ENCODE data around the gene GRHL1. TPM values are rescaled to one million over a fixed set of nuclear protein-coding genes. Genes with fewer than 3 reads are reported as not detected.

GRHL1 gene
- total and polyA plus RNA-seq, 2 of the 8 experiments (the other 6 are each of a cell fraction or from before 2014, with no cell fraction given) = 1.3 to 3.6 TPM

DNA sequence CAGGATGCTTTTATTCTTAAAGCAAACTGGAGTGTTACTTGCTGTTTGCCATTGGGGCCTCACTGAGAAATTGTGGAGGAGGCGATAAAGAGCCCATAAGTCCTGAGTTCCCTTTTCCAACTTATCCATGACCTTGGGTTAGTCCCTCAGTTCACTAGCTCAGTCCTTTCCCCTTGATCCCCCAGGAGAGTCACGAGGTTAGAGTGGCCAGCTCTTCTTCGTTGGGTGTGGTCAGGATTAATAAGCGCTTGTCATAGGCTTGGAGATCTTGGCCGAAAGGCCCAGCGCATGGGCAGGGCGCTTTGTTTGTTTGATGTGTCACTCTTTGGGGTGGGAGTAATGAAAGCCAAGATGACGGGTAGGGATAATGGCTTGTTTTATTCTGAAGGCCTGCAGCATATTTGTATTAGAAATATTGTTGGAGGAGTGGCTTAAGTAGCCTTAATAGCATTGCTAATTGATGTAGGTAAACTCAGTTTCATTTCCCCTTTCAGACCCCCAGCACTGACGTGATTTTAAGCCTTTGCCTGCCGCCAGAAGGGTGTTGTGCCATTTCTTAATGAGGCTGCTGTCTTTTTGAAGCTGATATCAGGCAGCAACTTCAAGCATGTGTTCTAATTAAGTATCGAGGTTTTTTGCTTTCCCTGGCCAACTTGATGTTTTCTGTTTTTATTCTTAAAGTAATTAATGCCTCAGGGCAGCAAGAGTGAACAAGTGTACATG, 15.7 kb downstream of the GRHL1 start:
- WGBS, 2 experiments (ENCODE audit: extremely low coverage in 1 of 2, insufficient coverage in 1 of 2, insufficient read length in 1 of 2, insufficient replicate concordance in 2 of 2, low coverage in 1 of 2, low lambda C conversion rate in 2 of 2, missing lambda C conversion rate in 1 of 2) = 81% methylated on average over 11 of the region's 11 CpGs; no CpG with 5 or more reads in 1 of the 2 experiments
- no peak overlapping the region for H2BK12ac ChIP-seq (ENCODE audit: low read depth, low read length)
- H3K36me3 ChIP-seq (ENCODE audit: control insufficient read depth in 2 of 4, insufficient read depth in 4 of 4, low read length in 3 of 4) = 0 out of 8 replicates have a peak, but pooled peaks cover 0 to 2% (median 0%) of the 10 kb centered on the region in 4 experiments
- no peak for FAIRE-seq
- no peak overlapping the region for H2AFZ ChIP-seq (ENCODE audit: low read length)
- no peaks in the 10 kb centered on the region for H3K79me1 ChIP-seq (ENCODE audit: low read depth, low read length)
- H3K27ac ChIP-seq (ENCODE audit: low read depth, low read length) = no peak overlapping the region
- no peaks in the 10 kb centered on the region for H3K79me2 ChIP-seq (ENCODE audit: control insufficient read depth in 1 of 2, insufficient read depth in 2 of 2, low read length in 2 of 2)
- no peak overlapping the region for H3K4ac ChIP-seq (replicated peaks; ENCODE audit: insufficient read length, low read depth, low read length)
- H4K8ac ChIP-seq (ENCODE audit: extremely low read depth, insufficient read depth, low read length) = no peak overlapping the region
- H4K5ac ChIP-seq (ENCODE audit: insufficient read length, low read depth, low read length) = no peak overlapping the region
- H3K23me2 ChIP-seq (ENCODE audit: low read depth, low read length) = no peaks in the 10 kb centered on the region
- H3K4me2 ChIP-seq (ENCODE audit: insufficient read depth in 1 of 2, low read depth in 2 of 2, low read length in 2 of 2) = no peak overlapping the region
- H3K9ac ChIP-seq (replicated peaks in 1 of 4; ENCODE audit: extremely low read depth in 1 of 4, low read depth in 3 of 4, low read length in 3 of 4) = no peak overlapping the region
- H3K18ac ChIP-seq (ENCODE audit: extremely low read depth, low read length) = no peak overlapping the region
- ChIA-PET CTCF (ENCODE audit: partially characterized antibody) (interaction anchor here (0.7 to 2.4 kb wide), 2 partner anchors 11 to 17 kb away, joined by 3 to 15 read pairs; no protein-coding TSS in a partner anchor), POLR2A (ENCODE audit: partially characterized antibody) (no interaction called here)
- no peak overlapping the region for H2BK15ac ChIP-seq (ENCODE audit: low read length)
- H3K23ac ChIP-seq (ENCODE audit: insufficient read length) = no peak overlapping the region
- no peaks in the 10 kb centered on the region for H4K20me1 ChIP-seq (replicated peaks in 1 of 2; ENCODE audit: control insufficient read depth in 1 of 2, insufficient read depth in 2 of 2, low read length in 2 of 2)
- H2BK120ac ChIP-seq (replicated peaks; ENCODE audit: low read depth, low read length) = no peak overlapping the region
- no peak for DNase-seq (ENCODE audit: low read depth in 1 of 2, low spot score in 2 of 2)
- H3K4me1 ChIP-seq (replicated peaks in 1 of 4; ENCODE audit: control insufficient read depth in 3 of 4, insufficient read depth in 4 of 4, low read length in 3 of 4) = no peaks in the 10 kb centered on the region
- no peaks in the 10 kb centered on the region for H3K9me3 ChIP-seq (ENCODE audit: insufficient read depth in 2 of 2, low read depth in 1 of 2, low read length in 1 of 2)
- no peak overlapping the region for H2BK5ac ChIP-seq (ENCODE audit: low read depth, low read length)
- no peak overlapping the region for H3K4me3 ChIP-seq (ENCODE audit: extremely low read depth in 1 of 4, insufficient read depth in 2 of 4, low read depth in 3 of 4, low read length in 4 of 4)
- H4K91ac ChIP-seq (replicated peaks; ENCODE audit: insufficient read length, low read length) = no peak overlapping the region
- no peak overlapping the region for H3K56ac ChIP-seq (replicated peaks; ENCODE audit: insufficient read length, low read depth, low read length)
- no peak overlapping the region for H3K14ac ChIP-seq (ENCODE audit: insufficient read length)
- no peaks in the 10 kb centered on the region for H3K27me3 ChIP-seq (replicated peaks in 1 of 4; ENCODE audit: control insufficient read depth in 3 of 4, extremely low read depth in 1 of 4, insufficient read depth in 3 of 4, low read length in 3 of 4)
- no peak overlapping the region for H2AK5ac ChIP-seq (ENCODE audit: low read depth, low read length)
- no peak overlapping the region for H2BK20ac ChIP-seq (ENCODE audit: low read length)
- no peak for TF ChIP-seq CHD2 (IDR thresholded peaks at IDR 0.05; ENCODE audit: low read length)
- TF ChIP-seq FOSL1 (IDR thresholded peaks at IDR 0.05; ENCODE audit: insufficient read depth, low read depth, low read length) = no peak
- TF ChIP-seq KDM4A (IDR thresholded peaks at IDR 0.05; ENCODE audit: low read depth, low read length, severe bottlenecking) = no peak
- TF ChIP-seq SIRT6 (IDR thresholded peaks at IDR 0.05; ENCODE audit: low read length) = no peak
- TF ChIP-seq BCL11A (IDR thresholded peaks at IDR 0.05; ENCODE audit: low read depth in 2 of 2, low read length in 2 of 2) = no peak
- TF ChIP-seq TBP (IDR thresholded peaks at IDR 0.05; ENCODE audit: low read depth, low read length) = no peak
- TF ChIP-seq ASH2L (IDR thresholded peaks at IDR 0.05; ENCODE audit: low read length) = no peak
- TF ChIP-seq, protein P1, sequence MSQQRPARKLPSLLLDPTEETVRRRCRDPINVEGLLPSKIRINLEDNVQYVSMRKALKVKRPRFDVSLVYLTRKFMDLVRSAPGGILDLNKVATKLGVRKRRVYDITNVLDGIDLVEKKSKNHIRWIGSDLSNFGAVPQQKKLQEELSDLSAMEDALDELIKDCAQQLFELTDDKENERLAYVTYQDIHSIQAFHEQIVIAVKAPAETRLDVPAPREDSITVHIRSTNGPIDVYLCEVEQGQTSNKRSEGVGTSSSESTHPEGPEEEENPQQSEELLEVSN (IDR thresholded peaks at IDR 0.05) = no peak
- no peak for TF ChIP-seq GABPA (IDR thresholded peaks at IDR 0.05; ENCODE audit: borderline replicate concordance, insufficient read depth, low read length)
- TF ChIP-seq HDAC6 (IDR thresholded peaks at IDR 0.05; ENCODE audit: low read depth, low read length) = no peak
- no peak for TF ChIP-seq RFX5 (IDR thresholded peaks at IDR 0.05; ENCODE audit: borderline replicate concordance, low read depth, low read length)
- no peak for TF ChIP-seq NANOG (IDR thresholded peaks at IDR 0.05; ENCODE audit: insufficient read depth, low read depth, low read length, poor library complexity, severe bottlenecking)
- no peak for TF ChIP-seq SP4 (IDR thresholded peaks at IDR 0.05; ENCODE audit: low read length)

All from H1 (cell line).